A172 (cell line): ENCODE results near the gene NUCKS1. TPM values are rescaled to one million over a fixed set of nuclear protein-coding genes. Genes with fewer than 3 reads are reported as not detected.
"Not testable (repeated sequence)": the region's sequence is repeated elsewhere in the genome, so short reads cannot be mapped to it uniquely, and the experiment has no call there.

Experiments used
- DNase-seq: peaks from one replicate; pipeline ENCODE4 v3.0.0-alpha.2; 2015; ENCODE audit warnings: low spot score
- total RNA-seq: library from RNA; depleted of rRNA; stranded (reverse); fragments of >200 nt; shearing (Covaris generic); gene quantifications from 2 replicates; pipeline ENCODE4 v1.2.3, GENCODE V29; 2014

NUCKS1 gene
- total RNA-seq, 1 experiment from 2014 or later = 355 TPM

DNA sequence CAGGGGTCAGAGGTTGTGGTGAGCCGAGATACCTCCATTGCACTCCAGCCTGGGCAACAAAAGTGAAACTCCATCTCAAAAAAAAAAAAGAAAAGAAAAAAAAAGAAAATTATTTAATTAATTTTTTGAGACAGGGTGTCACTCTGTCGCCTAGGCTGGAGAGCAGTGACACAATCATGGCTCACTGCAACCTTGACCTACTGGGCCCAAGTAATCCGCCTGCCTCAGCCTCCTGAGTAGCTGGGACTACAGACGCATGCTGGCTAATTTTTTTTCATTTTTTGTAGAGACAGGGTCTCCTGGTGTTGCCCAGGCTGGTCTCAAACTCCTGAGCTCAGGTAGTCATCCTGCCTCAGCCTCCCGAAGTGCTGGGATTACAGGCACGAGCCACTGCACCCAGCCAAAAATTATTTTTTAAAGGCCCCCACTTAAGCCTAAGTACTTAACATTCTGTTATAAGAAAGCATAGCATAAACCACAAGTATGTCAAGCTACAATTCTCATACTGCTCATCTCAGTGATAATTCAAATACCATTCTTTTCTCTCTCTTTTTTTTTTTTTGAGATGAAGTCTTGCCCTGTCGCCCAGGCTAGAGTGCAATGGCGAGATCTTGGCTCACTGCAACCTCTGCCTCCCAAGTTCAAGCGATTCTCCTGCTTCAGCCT lies 19.9 kb downstream of the NUCKS1 start:
- DNase-seq = no peak

GRCh38 chr1:205726619-205727125 lies 23.3 kb downstream of the NUCKS1 start:
- no peak for DNase-seq

DNA sequence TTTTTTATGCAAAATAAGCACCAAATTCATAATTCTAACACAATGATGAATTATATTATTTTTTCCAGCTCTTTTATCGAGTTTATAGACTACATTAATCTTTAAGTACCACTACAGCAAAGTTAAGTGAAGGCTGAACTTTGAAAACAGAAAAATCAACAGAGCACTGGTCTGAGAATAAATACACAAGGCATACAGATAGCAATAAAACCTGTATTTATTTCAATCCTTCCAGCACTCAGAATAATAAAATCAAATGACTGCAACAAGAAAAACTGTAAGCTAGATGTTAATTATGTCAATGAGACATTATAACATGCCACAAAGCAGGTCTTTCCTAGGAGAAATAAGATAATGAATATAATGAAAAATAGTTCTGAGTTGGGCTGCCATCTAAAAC lies 24.5 kb downstream of the NUCKS1 start:
- DNase-seq = no peak

- not testable (repeated sequence) for DNase-seq
Observed at GRCh38 chr1:205720740-205721139, 29.2 kb downstream of the NUCKS1 start.

- no peak for DNase-seq
Observed at GRCh38 chr1:205719762-205720161, 30.2 kb downstream of the NUCKS1 start.

- no peak for DNase-seq
Observed at GRCh38 chr1:205719015-205719414, 31.0 kb downstream of the NUCKS1 start.

DNA sequence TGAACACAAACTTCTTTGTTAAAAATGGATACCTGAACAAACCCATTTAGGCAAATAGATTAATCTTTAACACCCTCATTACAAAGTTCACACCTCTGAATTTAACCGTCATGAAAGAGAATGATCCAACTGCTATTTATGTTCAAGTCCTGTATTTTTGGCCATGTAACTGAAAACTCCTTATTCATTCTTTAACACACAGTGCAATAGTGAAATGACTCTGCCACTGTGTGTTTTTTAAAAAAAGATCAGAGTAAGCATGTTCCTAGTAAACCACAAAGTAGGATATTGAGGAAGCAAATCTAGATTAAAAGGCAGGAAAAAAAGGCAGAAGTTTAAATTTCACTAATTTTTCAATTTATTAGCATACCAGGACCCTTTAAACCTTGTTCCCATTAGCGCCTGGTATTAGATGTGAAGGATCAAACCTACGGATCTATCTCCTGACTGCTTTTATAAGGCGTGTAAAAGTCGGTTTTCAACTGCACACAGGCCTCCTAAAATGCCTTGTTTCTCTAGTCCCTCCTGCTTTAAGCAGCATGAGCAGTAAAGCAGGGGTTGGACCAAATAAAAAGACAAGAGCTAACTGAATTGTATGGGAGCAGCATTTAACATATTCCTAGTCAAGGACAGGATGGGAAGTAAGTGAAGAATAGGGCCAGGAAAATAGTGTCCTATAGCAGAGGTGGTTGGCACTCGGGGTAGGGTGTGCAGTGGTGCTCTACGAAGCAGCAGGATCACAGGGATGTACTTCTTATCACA lies 33.4 kb downstream of the NUCKS1 start:
- DNase-seq = no peak

DNA sequence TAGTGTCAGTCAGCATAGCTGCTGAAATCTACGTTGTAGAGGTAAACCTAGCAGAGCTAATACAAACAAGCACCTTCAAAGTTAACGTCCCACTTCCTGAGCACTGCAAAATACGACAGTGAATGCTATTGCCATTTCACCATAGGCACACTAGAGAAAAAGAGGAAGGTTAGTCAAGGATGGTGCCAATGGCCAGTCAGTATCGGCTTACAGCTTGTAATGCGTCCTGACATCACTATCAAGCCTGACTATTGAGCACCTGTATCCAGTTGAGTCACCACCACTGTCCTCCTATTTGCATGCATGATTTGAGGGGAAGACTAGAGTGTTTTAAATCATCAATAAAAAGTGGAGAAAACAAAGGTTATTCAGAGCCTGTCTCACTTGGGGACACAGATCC lies 34.4 kb downstream of the NUCKS1 start:
- no peak for DNase-seq

GRCh38 chr1:205714906-205715246 lies 35.1 kb downstream of the NUCKS1 start:
- no peak for DNase-seq

GRCh38 chr1:205714190-205714905 lies 35.6 kb downstream of the NUCKS1 start:
- DNase-seq = no peak

DNA sequence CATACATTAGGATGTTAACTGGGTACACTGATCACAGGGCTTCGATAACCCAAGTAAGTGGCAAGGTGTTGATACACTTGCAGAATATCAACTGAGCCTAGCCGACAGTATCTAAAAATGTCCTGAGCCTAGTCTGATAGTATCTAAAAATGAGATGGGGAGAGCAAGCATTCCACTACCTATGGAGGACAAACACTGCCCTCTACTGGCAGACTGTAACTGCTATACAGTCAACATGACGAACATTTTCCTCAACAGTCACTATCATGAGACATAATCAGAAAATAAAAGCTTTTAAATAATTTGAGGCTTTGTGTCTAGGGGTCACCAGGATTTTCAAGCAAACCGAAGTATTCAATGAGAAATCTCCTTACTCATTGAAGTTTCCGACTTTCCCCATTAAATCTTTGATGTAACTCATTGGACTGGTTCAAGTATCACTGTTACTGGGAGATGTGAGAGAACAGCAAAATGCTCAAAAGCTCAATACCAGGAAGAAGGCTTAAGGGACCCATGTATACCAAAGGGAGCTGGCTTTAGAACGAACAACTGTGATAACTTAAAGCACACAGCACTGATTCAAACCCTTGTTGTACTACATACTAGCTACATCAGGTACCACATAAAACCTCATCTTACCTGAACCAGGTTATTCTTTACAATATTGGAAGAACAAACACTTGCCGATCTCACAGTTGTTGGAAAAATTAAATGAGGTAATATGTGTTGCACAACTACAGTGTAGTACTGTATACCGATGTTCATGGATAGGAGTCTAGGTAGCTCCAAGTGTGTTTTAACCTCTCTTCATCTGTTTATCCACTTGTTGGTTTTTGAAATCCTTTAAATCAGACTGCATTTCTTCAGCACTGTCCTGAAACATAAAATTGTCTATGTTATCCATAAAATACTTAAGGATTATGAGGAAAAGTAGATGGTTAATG lies 38.6 kb downstream of the NUCKS1 start:
- peak; percentile 86 for DNase-seq

GRCh38 chr1:205710201-205711062 lies 39.5 kb downstream of the NUCKS1 start:
- DNase-seq = no peak

- DNase-seq = no peak
Observed at GRCh38 chr1:205709640-205710039, 40.3 kb downstream of the NUCKS1 start.

DNA sequence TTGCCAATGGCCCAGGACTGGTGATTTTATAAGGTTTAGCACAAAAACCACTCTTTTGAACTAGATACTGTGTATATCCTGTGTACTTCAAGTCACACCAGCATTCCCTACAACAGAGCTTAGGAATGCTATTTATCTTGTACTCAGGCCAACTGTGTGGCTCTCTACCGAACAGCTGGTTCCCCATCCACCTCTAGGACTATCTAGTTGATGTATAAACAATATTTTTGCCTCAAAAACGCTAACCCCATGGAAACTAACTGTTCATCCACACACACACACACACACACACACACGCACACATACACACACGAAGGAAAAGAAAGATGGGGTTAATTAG lies 41.0 kb downstream of the NUCKS1 start:
- peak; percentile 52 for DNase-seq

DNA sequence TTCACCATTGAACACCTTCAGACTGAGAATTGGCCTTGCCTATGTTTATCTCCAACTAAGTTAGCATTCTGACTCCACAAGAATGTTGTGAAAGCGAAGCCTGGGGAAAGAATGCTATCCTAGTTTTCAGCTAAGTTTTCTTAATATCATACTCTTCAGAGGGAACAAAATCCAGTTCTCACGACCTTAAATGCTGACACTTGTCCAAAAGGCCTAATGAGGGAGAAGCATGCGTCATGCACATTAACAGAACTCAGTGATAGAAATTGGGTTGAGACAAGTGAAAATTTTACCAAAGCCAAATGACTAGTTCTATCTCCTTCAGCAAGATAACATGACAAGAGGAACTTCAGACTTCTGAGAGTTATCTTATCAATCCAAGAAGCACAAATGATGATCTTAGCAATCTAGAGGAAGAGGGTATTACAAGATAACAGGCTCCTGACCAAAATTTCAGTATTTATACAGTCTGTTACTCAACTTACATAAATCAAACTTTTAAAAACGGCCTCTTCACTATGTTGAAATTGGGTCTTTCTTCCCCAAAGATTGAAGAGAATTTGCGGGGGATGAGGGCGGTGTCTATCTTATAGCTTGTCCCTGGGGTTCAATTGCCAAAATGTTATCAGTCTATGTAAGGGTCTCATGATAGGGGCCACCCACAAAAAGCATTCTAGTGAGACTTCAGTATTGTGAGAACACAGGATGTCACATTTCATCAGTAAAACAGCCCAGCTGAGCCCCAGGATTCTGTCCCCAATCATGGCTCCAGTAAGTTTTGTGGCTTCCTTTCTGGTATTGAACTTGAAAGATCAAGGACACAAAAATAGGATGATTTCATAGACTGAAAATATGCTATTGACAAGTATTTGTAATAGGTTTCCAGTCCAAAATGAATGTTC lies 43.1 kb downstream of the NUCKS1 start:
- DNase-seq = no peak

GRCh38 chr1:205704903-205705302 lies 45.1 kb downstream of the NUCKS1 start:
- DNase-seq = no peak

GRCh38 chr1:205703072-205703471 lies 46.9 kb downstream of the NUCKS1 start:
- DNase-seq = no peak

DNA sequence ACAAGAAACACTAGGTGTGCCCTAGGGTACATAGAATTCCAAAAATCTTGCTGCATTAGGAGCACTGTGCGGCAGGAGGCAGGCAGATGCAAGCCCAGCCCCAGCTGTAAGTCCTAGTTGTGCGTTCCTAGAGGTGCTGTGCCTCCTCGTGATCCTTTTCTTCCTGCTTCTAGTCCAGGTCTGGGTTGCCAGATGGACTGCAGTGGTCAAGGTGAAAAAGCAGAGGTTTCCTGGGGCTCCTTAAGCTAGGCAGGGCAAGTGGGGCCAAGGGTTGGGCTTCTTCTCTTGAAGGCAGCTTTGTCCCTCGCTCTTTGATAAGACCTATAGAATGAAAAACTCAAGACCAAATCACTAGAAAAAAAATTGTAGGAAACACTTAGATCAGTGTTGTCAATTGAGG lies 48.1 kb downstream of the NUCKS1 start:
- no peak for DNase-seq

DNA sequence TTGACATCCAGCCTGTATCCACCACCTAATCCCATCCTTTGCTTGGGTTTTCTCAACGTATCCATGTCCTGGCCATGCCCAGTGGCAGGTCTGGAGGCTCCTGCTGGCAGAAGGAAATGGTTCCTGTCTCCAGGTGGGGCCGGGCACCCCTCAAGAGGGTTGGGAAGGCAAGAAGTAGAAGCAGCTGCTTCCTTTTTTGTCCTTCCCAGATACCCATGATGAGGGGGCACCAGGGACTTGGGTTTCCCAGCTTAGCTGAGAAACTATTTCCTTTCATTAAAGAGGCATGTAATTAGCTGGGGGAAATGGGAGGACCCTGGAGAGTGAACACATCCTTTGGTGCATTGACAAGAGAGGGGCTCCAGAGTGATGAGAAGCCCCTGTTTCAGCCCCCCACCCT lies 48.6 kb downstream of the NUCKS1 start:
- no peak for DNase-seq
